GM12865 (cell line): ENCODE data around the gene DYSF.

Experiments
- DNase-seq: peaks from one replicate; pipeline ENCODE4 v3.0.0; 2010; ENCODE audit warnings: low read depth
- H3K4me3 ChIP-seq: 2 replicates; pipeline ENCODE4 v1.5.1; 2011; ENCODE audit warnings: mild to moderate bottlenecking, low read depth, low read length, control low read depth
- CTCF ChIP-seq: IDR thresholded peaks from 2 replicates; pipeline ENCODE4 v1.5.1; 2011; ENCODE audit warnings: low read length, control low read depth, low read depth, inconsistent platforms; ENCODE audit not compliant: insufficient read depth; ENCODE audit errors: missing control alignments

Gene DYSF

GRCh38 chr2:71550801-71551630 lies 97.7 kb downstream of the DYSF start:
- TF ChIP-seq CTCF = no peak
- no peak for DNase-seq
- no peak overlapping the region for H3K4me3 ChIP-seq

DNA sequence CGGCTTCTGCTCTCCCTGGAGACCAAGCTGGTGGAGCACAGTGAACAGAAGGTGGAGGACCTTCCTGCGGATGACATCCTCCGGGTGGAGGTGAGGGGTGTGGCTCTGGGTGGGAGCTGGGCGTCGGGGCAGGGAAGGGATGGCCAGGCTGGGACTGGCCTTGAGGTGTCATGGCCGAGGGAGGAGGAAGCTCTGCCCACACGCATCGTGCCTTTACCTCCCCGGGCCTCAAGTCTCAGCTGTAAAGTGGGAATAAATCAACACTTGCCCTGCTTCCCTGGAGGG lies 98.2 kb downstream of the DYSF start:
- no peak for DNase-seq
- no peak for TF ChIP-seq CTCF
- H3K4me3 ChIP-seq = no peak overlapping the region

GRCh38 chr2:71552356-71552755 lies 99.0 kb downstream of the DYSF start:
- no peak for DNase-seq
- H3K4me3 ChIP-seq = no peak overlapping the region
- TF ChIP-seq CTCF = no peak

- no peak for DNase-seq
- TF ChIP-seq CTCF = no peak
- no peak overlapping the region for H3K4me3 ChIP-seq
Measured at GRCh38 chr2:71552861-71553301, 99.5 kb downstream of the DYSF start.

DNA sequence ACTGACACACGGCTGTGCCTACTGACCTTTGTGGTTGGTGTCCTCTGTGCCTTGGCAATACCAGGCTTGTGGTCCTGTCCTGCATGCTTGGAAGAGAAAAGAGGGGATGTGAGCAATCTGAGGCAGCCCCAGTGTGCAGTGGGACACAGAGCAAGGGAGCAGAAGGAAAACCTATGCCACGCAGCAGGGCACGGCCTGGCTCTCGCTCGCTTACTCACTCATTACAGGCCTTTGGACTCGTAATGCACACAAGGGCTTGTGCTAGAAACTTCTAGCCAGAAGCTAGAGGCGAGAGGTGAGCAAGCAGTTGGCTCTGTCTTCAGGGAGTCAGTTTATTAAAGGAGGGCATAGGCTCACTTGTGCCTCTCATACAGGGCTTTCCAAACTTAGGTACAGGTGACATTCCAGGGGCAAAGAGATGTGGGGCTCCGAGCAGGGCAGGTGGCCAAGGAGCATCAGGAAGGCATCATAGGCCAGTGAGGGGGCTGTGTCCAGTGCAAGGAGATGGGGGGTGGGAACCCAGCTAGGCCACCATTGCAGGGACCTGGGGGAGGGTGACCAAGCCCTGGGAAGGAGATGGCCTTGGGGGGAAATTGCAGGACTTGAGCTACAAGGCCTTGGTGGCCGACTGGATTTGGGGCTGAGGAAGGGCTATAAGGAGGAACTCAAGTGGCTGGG lies 100.8 kb downstream of the DYSF start:
- no peak for DNase-seq
- no peak for TF ChIP-seq CTCF
- H3K4me3 ChIP-seq = no peak overlapping the region

DNA sequence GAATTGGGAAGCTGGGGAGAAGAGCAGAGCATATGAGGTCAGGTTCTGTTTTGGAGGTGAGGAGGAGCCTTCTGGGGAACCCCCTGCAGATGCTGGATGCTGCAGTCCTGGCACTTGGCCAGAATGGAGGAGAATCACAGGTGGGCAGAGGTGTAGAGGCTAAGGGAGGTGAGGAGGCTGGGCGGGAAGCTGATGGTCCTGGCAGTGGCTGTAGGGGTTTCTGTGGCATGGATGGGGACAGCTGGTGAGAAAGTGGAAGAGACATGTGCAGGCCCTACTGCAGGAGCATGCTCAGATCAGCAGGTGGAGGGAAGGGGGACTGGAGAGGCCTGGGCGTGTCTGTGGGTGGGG lies 101.3 kb downstream of the DYSF start:
- no peak for TF ChIP-seq CTCF
- H3K4me3 ChIP-seq = no peak overlapping the region
- DNase-seq = no peak
